NCI-H2227 (cell line): ENCODE measurements around the gene PLXNB1.

Experiments used
- DNase-seq: peaks from one replicate; lab custom pipeline; 2025; ENCODE audit not compliant: unreplicated experiment; lab: John Stamatoyannopoulos, UW

Gene PLXNB1

GRCh38 chr3:48372377-48372770, 57.5 kb downstream of the PLXNB1 start:
- DNase-seq: no peak

- DNase-seq: no peak
Observed at GRCh38 chr3:48371651-48372376, 58.1 kb downstream of the PLXNB1 start, which contains the start of gene FBXW12. FBXW12 (plus strand) TSS chr3:48372219; CDS start chr3:48372768, 549 bp downstream.

- no peak for DNase-seq
Observed at GRCh38 chr3:48370333-48370713, 59.6 kb downstream of the PLXNB1 start.

- peak; percentile 24 for DNase-seq
Observed at GRCh38 chr3:48369693-48370332, 60.1 kb downstream of the PLXNB1 start.

- DNase-seq: peak; percentile 9
Observed at GRCh38 chr3:48367201-48367600, 62.7 kb downstream of the PLXNB1 start.

GRCh38 chr3:48364840-48365239, 65.0 kb downstream of the PLXNB1 start:
- no peak for DNase-seq

GRCh38 chr3:48361928-48362327, 68.0 kb downstream of the PLXNB1 start:
- no peak for DNase-seq

- DNase-seq: no peak
Observed at GRCh38 chr3:48356419-48356818, 73.5 kb downstream of the PLXNB1 start.

GRCh38 chr3:48353987-48354386, 75.9 kb downstream of the PLXNB1 start:
- DNase-seq: no peak
